Fibroblast of the aortic adventitia (primary cell): ENCODE measurements around the gene CCT4. TPM values are rescaled to one million over a fixed set of nuclear protein-coding genes. Genes with fewer than 3 reads are reported as not detected.

Source experiments
- DNase-seq: peaks from one replicate; pipeline ENCODE4 v3.0.0-alpha.2; 2010; ENCODE audit warnings: low read depth
- H3K4me3 ChIP-seq: 2 replicates; pipeline ENCODE4 v1.5.1; 2011; ENCODE audit warnings: low read depth, mild to moderate bottlenecking, control low read depth, low read length, moderate library complexity
- CTCF ChIP-seq: IDR thresholded peaks from 2 replicates; pipeline ENCODE4 v1.5.1; 2011; ENCODE audit warnings: mild to moderate bottlenecking, low read length, control low read depth, inconsistent platforms; ENCODE audit not compliant: insufficient read depth
- small RNA-seq: library from RNA; depleted of rRNA; stranded (forward); fragments of <200 nt; gene quantifications from one replicate; pipeline ENCODE3, GENCODE V24; 2012
- total RNA-seq: library from RNA; depleted of rRNA; stranded (reverse); fragments of >200 nt; gene quantifications from 2 replicates; pipeline ENCODE4 v1.2.3, GENCODE V29; 2012; ENCODE audit warnings: low replicate concordance

Gene CCT4
- total RNA-seq, 1 donor: 145 TPM

DNA sequence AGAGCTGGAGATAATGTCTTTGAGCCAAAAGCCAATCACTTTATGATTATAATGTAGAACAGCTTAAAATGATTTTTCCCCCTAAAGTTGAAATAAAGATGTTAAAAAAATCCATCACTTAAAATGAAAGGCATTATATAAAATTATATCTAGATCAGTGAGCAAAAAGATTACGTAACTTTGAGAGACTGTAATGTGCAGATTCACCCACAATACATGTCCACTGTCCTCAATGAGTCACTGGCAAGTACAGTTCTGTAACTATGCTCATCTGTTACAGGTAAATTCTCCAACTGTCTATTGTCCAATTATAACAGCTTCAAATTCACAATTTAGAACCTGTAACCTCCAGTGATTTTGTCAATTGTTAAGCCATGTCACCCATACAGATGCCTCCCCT is 53.6 kb downstream of the CCT4 start:
- DNase-seq: no peak
- TF ChIP-seq CTCF: no peak
- no peak overlapping the region for H3K4me3 ChIP-seq

GRCh38 chr2:61833971-61834370 is 54.5 kb downstream of the CCT4 start:
- DNase-seq: no peak
- no peak overlapping the region for H3K4me3 ChIP-seq
- no peak for TF ChIP-seq CTCF

DNA sequence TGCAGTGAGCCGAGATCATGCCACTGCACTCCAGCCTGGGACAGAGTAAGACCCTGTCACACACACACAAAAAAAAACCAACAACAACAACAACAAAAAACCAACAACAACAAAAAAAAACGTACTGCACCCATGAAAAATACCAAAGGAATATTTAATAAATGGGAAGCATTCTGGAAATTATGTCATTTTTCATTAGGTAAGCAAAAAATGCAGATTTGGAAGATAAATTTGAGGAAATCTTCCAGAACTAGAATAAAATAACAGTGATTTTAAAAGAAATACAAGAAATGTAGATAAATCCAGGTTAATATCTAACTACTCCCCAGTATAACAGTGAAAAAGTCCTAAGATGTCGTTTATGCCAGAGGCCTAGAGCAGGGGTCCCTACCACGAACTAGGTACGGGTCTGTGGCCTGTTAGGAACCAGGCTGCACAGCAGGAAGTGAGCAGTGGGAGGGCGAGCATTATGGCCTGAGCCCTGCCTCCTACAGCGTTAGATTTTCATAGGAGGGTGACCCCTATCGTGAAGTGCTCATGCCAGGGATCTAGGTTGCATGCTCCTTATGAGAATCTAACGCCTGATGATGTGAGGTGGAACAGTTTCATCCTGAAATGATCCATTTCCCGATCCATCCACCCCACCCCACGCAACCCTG is 56.1 kb downstream of the CCT4 start:
- TF ChIP-seq CTCF: no peak
- no peak for DNase-seq

GRCh38 chr2:61822255-61822654 is 66.2 kb downstream of the CCT4 start:
- no peak overlapping the region for H3K4me3 ChIP-seq
- DNase-seq: no peak
- TF ChIP-seq CTCF: no peak

More for the DNA sequence above, 56.1 kb downstream of the CCT4 start:
- H3K4me3 ChIP-seq: no peak overlapping the region

Small RNA genes lying within 50 kb of the gene (small RNA-seq; reads per million reads assigned to genes)
- gene RF00019: not detected

Other genes starting within 250 kb of the CCT4 start
- gene FAM161A, start 34.6 kb downstream of the CCT4 start, total RNA-seq: 7.6 and 8.1 TPM in 2 replicates
- gene COMMD1, start 17.0 kb upstream of the CCT4 start, total RNA-seq: 60.7 and 126 TPM in 2 replicates